ENCODE measurements around the gene NCAPG2.

NCAPG2 gene

DNA sequence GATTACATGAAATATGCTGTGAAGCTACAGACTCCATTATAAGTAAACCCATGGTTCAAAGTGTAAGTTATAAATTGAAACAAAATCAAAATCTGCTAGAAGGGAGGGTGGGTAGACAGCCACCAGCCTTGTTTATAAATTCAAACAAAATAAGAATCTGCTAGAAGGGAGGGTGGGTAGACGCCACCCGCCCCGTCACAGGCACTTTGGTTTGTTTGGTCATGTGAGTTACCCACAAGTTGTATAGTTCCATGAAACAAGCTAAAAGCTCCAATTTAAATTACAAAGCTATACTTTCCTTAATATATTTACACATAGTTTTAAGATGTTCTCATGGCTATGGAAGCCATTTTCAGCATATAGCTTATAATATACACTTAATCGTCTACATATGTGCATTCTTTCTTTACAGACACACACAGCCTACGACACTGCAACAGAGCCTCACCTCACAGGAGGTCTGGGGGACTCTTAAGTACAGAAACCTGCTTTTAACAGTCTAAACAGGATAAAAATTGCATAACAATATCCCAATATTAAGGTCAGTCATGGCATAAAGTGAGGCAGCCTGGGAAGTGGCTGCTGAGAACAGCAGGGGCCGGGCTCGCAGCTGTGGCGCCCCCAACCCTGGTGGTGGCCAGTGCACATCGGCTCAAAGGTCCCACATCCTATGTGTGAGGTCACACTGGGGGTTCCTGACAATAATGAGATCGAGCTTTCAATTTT lies 28.1 kb upstream of the NCAPG2 start:
- H3K27ac ChIP-seq (ENCODE audit: low read depth, low read length), result no peak overlapping the region
- no peak overlapping the region for H3K9ac ChIP-seq (ENCODE audit: low read length)
- no peaks in the 10 kb centered on the region for H3K9me3 ChIP-seq (ENCODE audit: low read length)
- no peak overlapping the region for H3K4me3 ChIP-seq (ENCODE audit: low read depth in 1 of 2, low read length in 2 of 2)
- H3K27me3 ChIP-seq (ENCODE audit: control insufficient read depth in 1 of 2, insufficient read depth in 2 of 2, low read length in 2 of 2), result no peaks in the 10 kb centered on the region
- H3K36me3 ChIP-seq (ENCODE audit: insufficient read depth, low read length), result peaks cover 62% of the 10 kb centered on the region
- H3K4me1 ChIP-seq (ENCODE audit: insufficient read depth, low read length), result no peaks in the 10 kb centered on the region

DNA sequence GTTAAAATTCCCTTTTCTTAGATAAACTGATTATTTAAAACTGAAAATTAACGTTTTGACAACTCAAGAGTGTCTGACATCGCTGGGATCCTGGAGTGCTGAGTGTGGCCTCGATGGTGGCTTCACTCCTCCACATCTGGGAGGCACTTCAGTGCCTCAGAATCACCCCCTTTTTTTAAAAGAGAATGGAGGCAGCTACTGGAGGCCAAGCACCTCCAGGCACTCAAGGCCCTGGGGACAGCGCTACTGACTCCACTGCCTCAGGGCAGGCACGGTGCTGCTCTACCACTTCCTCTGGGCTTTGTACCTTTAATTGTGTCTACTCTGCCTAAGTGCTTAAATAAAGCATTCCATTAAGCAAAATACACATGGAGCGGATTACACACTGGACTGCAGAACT lies 27.2 kb upstream of the NCAPG2 start:
- peaks cover 53% of the 10 kb centered on the region for H3K36me3 ChIP-seq (ENCODE audit: insufficient read depth, low read length)
- H3K9me3 ChIP-seq (ENCODE audit: low read length), result no peaks in the 10 kb centered on the region
- no peak overlapping the region for H3K4me3 ChIP-seq (ENCODE audit: low read depth in 1 of 2, low read length in 2 of 2)
- H3K27me3 ChIP-seq (ENCODE audit: control insufficient read depth in 1 of 2, insufficient read depth in 2 of 2, low read length in 2 of 2), result no peaks in the 10 kb centered on the region
- H3K4me1 ChIP-seq (ENCODE audit: insufficient read depth, low read length), result no peaks in the 10 kb centered on the region
- H3K27ac ChIP-seq (ENCODE audit: low read depth, low read length), result no peak overlapping the region
- H3K9ac ChIP-seq (ENCODE audit: low read length), result no peak overlapping the region

DNA sequence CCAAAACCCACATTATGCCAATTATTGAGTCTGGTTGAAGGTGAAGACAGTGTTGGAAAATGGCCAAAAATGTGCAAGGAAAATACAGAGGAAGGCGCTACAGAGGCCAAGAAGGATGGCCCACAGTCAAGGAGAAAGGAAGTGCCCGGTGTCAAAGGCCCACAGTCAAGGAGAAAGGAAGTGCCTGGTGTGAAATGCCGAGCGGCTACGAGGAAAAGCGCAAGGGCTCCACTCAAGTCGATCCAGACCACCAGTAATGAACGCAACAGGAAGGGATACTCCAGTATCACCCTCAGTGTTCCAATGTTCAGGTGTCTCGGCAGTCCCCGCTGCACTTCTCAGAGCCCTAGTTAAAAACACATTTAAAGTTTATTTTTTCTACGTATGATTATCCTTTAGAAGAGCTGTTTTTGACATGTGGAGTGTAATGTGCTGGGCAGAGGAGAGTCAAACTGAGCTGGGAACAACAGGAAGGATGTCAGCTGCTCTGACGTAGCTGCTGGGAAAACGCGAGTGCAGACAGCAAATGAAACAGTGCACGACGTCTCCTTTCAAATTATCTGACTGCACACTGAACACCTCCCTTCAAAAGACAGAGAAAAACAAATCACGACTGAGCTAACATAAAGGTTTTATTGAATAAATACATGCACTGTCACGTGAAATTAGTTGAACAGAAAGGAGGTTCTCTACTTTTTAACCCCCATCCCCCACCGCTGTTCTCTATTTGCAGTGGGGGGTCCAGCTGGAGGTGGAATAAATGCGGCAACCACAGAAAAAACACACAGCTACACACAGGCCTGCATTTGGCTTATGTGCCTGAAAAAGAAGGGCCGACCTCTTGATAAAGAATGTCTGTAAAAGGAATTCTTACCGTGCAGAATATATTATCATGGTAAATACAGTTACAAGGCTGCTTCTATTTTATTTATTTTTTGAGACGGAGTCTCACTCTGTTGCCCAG lies 26.1 kb upstream of the NCAPG2 start:
- Histone ChIP-seq H3K4me1 (ENCODE audit: insufficient read depth, low read length) (no peaks in the 10 kb centered on the region), H3K4me3 (ENCODE audit: low read depth in 1 of 2, low read length in 2 of 2) (no peak overlapping the region), H3K9ac (ENCODE audit: low read length) (no peak overlapping the region), H3K9me3 (ENCODE audit: low read length) (no peaks in the 10 kb centered on the region), H3K27me3 (ENCODE audit: control insufficient read depth in 1 of 2, insufficient read depth in 2 of 2, low read length in 2 of 2) (no peaks in the 10 kb centered on the region), H3K27ac (ENCODE audit: low read depth, low read length) (no peak overlapping the region), H3K36me3 (ENCODE audit: insufficient read depth, low read length) (peaks cover 45% of the 10 kb centered on the region)

DNA sequence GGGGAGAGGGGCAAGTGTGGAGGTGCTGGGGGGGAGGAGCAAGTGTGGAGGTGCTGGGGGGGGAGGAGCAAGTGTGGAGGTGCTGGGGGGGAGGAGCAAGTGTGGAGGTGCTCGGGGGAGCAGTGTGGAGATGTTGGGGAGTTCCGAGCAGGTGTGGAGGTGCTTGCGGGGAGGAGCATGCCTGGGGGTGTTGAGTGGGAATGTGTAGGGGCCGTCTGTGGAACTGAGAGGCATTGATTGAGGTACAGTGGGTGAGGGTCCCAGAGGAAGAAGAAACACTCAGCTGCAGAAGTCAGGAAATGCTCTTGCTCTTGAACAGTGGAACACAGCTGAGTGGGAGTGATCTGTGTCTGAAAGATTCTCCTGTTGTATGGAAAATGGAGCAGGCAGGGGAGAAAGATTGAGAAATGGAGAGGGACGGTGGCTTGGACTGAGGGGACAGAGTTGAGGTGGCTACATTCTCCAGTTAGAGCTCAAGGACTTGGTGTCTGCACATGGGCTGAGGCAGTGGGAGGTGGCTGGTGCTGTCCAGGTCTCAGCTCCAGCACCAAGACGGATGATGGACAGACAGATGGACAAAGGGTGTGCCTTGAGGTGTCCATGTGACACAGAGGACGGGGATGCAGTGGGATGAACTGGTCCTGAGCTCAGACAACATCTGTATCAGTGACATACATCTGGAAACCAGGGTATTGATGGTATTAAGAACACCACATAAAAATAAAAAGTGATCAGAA lies 25.2 kb upstream of the NCAPG2 start:
- no peak overlapping the region for H3K4me3 ChIP-seq (ENCODE audit: low read depth in 1 of 2, low read length in 2 of 2)
- H3K27me3 ChIP-seq (ENCODE audit: control insufficient read depth in 1 of 2, insufficient read depth in 2 of 2, low read length in 2 of 2), result no peaks in the 10 kb centered on the region
- H3K4me1 ChIP-seq (ENCODE audit: insufficient read depth, low read length), result no peaks in the 10 kb centered on the region
- peaks cover 36% of the 10 kb centered on the region for H3K36me3 ChIP-seq (ENCODE audit: insufficient read depth, low read length)
- no peak overlapping the region for H3K9ac ChIP-seq (ENCODE audit: low read length)
- H3K27ac ChIP-seq (ENCODE audit: low read depth, low read length), result no peak overlapping the region
- no peaks in the 10 kb centered on the region for H3K9me3 ChIP-seq (ENCODE audit: low read length)

DNA sequence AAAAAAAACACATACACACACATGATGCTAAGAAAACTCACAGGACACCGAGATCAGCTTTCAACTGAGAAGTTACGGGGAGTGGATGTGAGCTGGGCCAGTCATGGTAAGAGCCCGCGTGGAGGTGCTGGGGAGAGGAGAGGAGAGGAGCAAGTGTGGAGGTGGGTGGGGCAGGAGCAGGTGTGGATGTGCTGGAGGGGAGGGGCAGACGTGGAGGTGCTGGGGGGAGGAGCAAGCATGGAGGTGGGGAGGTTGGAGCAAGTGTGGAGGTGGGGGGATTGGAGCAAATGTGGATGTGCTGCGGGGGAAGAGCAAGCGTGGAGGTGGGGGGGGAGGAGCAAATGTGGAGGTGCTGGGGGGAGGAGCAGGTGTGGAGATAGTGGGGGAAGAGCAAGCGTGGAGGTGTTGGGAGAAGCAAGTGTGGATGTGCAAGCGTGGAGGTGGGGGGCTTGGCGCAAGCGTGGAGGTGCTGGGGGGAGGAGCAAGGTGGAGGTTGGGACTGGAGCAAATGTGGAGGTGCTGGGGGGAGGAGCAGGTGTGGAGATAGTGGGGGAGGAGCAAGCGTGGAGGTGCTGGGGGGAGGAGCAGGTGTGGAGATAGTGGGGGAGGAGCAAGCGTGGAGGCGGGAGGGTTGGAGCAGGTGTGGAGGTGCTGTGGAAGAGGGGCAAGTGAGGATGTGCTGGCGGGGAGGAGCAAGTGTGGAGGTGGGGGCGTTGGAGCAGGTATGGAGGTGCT lies 24.5 kb upstream of the NCAPG2 start:
- Histone ChIP-seq H3K9me3 (ENCODE audit: low read length) (no peaks in the 10 kb centered on the region), H3K27ac (ENCODE audit: low read depth, low read length) (no peak overlapping the region), H3K36me3 (ENCODE audit: insufficient read depth, low read length) (peaks cover 29% of the 10 kb centered on the region), H3K9ac (ENCODE audit: low read length) (no peak overlapping the region), H3K27me3 (ENCODE audit: control insufficient read depth in 1 of 2, insufficient read depth in 2 of 2, low read length in 2 of 2) (no peaks in the 10 kb centered on the region), H3K4me3 (ENCODE audit: low read depth in 1 of 2, low read length in 2 of 2) (no peak overlapping the region), H3K4me1 (ENCODE audit: insufficient read depth, low read length) (no peaks in the 10 kb centered on the region)

DNA sequence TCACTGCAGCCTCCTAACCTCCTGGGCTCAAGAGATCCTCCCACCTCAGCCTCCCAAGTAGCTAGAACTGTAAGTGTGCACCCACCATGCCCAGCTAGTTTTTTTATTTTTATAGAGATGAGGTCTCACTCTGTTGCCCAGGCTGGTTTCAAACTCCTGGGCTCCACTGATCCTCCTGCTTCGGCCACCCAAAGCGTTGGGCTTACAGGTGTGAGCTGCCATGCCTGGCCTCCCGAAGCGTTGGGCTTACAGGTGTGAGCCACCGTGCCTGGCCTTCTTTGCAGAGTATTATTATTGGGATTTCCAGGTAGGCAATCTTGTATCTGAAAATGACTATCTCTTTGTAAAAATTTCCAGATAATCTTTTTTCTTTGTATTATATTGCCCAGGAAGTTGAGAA lies 23.1 kb upstream of the NCAPG2 start:
- H3K4me3 ChIP-seq (ENCODE audit: low read depth in 1 of 2, low read length in 2 of 2), result no peak overlapping the region
- H3K27me3 ChIP-seq (ENCODE audit: control insufficient read depth in 1 of 2, insufficient read depth in 2 of 2, low read length in 2 of 2), result no peaks in the 10 kb centered on the region
- H3K27ac ChIP-seq (ENCODE audit: low read depth, low read length), result no peak overlapping the region
- no peaks in the 10 kb centered on the region for H3K9me3 ChIP-seq (ENCODE audit: low read length)
- H3K36me3 ChIP-seq (ENCODE audit: insufficient read depth, low read length), result peaks cover 17% of the 10 kb centered on the region
- H3K9ac ChIP-seq (ENCODE audit: low read length), result no peak overlapping the region
- H3K4me1 ChIP-seq (ENCODE audit: insufficient read depth, low read length), result no peaks in the 10 kb centered on the region

DNA sequence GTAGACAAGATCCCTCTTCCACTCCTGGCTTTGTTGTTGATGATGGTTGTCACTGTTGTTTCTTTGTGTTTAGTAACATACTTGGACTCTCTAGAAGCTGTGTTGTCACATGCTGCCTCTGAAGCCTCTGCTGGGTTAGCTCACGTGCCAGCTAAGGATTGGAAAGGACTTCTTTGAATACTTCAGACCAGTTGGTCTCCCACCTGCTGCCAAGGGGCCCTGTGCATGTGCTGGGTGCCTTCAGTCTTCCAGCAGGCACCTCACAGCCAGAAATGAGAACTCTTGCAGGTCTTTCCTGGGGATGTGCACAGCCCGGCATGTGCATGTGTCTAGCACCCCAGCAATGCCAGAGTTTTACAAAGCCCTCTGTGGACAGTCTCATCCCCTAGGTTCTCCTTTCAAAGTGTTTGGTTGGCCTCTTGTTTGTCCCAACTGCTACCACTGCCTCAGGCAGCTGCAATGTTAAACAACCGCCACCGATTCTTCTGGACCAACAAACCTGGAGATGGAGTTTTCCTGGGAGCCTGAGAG lies 21.7 kb upstream of the NCAPG2 start:
- Histone ChIP-seq H3K27ac (ENCODE audit: low read depth, low read length) (no peak overlapping the region), H3K36me3 (ENCODE audit: insufficient read depth, low read length) (peaks cover 11% of the 10 kb centered on the region)

DNA sequence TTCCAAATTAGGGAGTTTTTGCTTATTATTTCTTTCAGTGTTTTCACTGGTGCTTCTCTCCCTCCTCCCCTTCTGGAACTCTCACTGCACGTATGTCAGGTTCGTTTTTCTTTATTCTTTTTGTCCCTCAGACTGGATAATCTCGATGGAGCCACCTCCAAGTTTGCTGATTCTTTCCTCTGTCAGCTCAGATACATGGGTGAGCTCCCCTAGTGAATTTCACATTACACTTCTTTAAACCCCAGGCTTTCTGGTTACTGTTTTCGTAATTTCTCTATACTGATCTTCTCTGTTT lies 20.8 kb upstream of the NCAPG2 start:
- Histone ChIP-seq H3K27ac (ENCODE audit: low read depth, low read length) (no peak overlapping the region), H3K27me3 (ENCODE audit: control insufficient read depth in 1 of 2, insufficient read depth in 2 of 2, low read length in 2 of 2) (no peaks in the 10 kb centered on the region), H3K4me1 (ENCODE audit: insufficient read depth, low read length) (no peaks in the 10 kb centered on the region), H3K36me3 (ENCODE audit: insufficient read depth, low read length) (peaks cover 5% of the 10 kb centered on the region), H3K9ac (ENCODE audit: low read length) (no peak overlapping the region), H3K4me3 (ENCODE audit: low read depth in 1 of 2, low read length in 2 of 2) (no peak overlapping the region), H3K9me3 (ENCODE audit: low read length) (no peaks in the 10 kb centered on the region)

More for the DNA sequence above, 21.7 kb upstream of the NCAPG2 start:
- H3K9ac ChIP-seq (ENCODE audit: low read length), result no peak overlapping the region
- H3K27me3 ChIP-seq (ENCODE audit: control insufficient read depth in 1 of 2, insufficient read depth in 2 of 2, low read length in 2 of 2), result no peaks in the 10 kb centered on the region
- no peak overlapping the region for H3K4me3 ChIP-seq (ENCODE audit: low read depth in 1 of 2, low read length in 2 of 2)
- H3K4me1 ChIP-seq (ENCODE audit: insufficient read depth, low read length), result no peaks in the 10 kb centered on the region
- no peaks in the 10 kb centered on the region for H3K9me3 ChIP-seq (ENCODE audit: low read length)

DNA sequence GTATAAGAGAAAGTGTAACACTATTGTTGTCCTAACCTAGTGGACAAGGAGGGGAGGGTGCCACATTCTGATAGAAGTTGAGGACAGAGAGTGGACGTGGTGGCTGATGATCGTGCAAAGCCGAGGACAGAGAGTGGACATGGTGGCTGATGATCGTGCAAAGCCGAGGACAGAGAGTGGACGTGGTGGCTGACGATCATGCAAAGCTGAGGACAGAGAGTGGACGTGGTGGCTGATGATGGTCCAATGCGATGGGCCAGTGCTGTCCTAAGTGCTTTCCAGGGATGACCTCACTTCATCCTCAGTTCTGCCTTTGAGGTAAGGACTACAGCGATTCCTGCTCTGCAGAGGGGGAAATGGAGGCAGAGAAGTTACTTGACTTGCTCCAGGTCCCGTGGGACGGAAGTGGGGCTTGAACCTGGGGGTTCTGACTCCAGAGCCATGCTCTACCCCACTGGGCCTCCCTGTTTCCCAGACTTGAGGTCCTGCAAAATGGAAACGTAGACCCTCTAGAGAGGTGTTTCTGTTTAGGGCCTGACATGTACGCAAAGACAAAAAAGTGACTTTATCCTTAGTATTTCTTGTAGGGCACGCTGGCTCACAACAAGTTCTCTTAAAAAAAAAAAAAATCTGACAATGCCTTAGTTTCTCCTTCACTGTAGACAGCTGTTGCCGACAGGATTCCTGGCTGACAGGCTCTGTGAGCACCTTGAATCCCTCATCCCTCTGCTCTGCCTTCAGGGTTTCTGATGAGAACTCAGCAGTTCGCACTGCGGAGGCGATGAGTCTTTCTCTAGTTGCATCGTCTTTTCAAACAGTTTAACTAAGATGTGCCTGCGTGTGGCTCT lies 20.3 kb upstream of the NCAPG2 start:
- Histone ChIP-seq H3K9ac (ENCODE audit: low read length) (no peak overlapping the region), H3K27me3 (ENCODE audit: control insufficient read depth in 1 of 2, insufficient read depth in 2 of 2, low read length in 2 of 2) (no peaks in the 10 kb centered on the region), H3K4me3 (ENCODE audit: low read depth in 1 of 2, low read length in 2 of 2) (no peak overlapping the region), H3K9me3 (ENCODE audit: low read length) (no peaks in the 10 kb centered on the region), H3K36me3 (ENCODE audit: insufficient read depth, low read length) (no peaks in the 10 kb centered on the region), H3K27ac (ENCODE audit: low read depth, low read length) (no peak overlapping the region), H3K4me1 (ENCODE audit: insufficient read depth, low read length) (no peaks in the 10 kb centered on the region)

DNA sequence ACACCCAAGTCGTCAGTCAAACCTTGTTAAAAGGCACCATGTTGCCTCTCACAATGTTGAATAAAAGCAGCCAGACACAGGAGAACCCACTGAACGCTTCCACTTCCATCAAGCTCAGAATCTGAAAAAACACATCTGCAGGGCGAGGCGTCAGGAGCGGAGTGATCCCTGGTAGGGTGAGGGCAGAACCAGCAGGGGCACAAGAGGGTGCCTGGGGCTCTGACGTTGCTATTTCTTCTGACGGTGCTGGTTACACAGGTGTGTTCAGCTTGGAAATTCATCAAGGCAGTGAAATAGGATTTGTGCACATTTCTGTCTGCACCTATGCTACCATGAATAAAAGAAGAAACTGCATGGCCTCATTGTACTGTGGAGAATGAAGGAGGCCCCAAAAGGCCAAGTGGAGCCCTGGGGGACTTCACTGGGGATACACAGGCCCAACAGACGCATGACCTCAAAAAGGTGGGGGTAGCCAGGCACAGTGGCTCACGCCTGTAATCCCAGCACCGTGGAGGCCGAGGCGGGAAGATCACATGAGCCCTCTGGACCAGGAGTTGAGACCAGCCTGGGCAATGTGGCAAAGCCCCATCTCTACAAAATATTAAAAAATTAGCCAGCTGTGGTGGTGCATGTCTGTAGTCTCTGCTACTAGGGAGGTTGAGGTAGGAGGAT lies 19.2 kb upstream of the NCAPG2 start:
- Histone ChIP-seq H3K9me3 (ENCODE audit: low read length) (no peaks in the 10 kb centered on the region), H3K36me3 (ENCODE audit: insufficient read depth, low read length) (no peaks in the 10 kb centered on the region), H3K9ac (ENCODE audit: low read length) (no peak overlapping the region), H3K4me1 (ENCODE audit: insufficient read depth, low read length) (no peaks in the 10 kb centered on the region), H3K4me3 (ENCODE audit: low read depth in 1 of 2, low read length in 2 of 2) (no peak overlapping the region), H3K27me3 (ENCODE audit: control insufficient read depth in 1 of 2, insufficient read depth in 2 of 2, low read length in 2 of 2) (no peaks in the 10 kb centered on the region), H3K27ac (ENCODE audit: low read depth, low read length) (no peak overlapping the region)
